ENCODE results near the gene SGCE. TPM values are rescaled to one million over a fixed set of nuclear protein-coding genes. Genes with fewer than 3 reads are reported as not detected.

SGCE gene
- total and polyA plus RNA-seq, 7 experiments from 2014 or later, result 0.08 to 0.78 (median 0.19) TPM; not detected in 2

GRCh38 chr7:94658826-94659225 lies 2.9 kb upstream of the SGCE start:
- no peak overlapping the region for H3K4me3 Mint-ChIP-seq
- peaks cover 0 to 13% (median 0%) of the 10 kb centered on the region in 11 donors for H3K9me3 Mint-ChIP-seq
- H3K4me1 Mint-ChIP-seq, result peaks cover 8 to 24% (median 17%) of the 10 kb centered on the region in 7 donors
- intact Hi-C loops (cut with micrococcal nuclease), result loop anchor here (1.0 to 10.0 kb wide), 11 partner anchors 149 to 1827 kb away; partner anchors contain the start of genes BET1 (in 2 of the 2), PON2 (in 1 of the 2), SAMD9 (in 1 of the 2) and SLC25A13 (in 1 of the 2)
- no peak overlapping the region for H3K27ac Mint-ChIP-seq
- ATAC-seq, result no peak
- DNase-seq, result no peak
- Histone ChIP-seq H3K4me3 (ENCODE audit: low read length) (no peak overlapping the region), H3K36me3 (ENCODE audit: control insufficient read depth in 2 of 3, insufficient read depth in 3 of 3, low read length in 3 of 3) (no peaks in the 10 kb centered on the region), H3K9me3 (ENCODE audit: control insufficient read depth in 2 of 3, low read length in 3 of 3) (no peaks in the 10 kb centered on the region), H3K27me3 (ENCODE audit: control insufficient read depth in 2 of 2, insufficient read depth in 2 of 2, low read length in 2 of 2) (peaks cover 11 to 17% of the 10 kb centered on the region in 2 donors), H3K27ac (ENCODE audit: low read depth, low read length) (no peak overlapping the region), H3K4me1 (ENCODE audit: control insufficient read depth in 2 of 2, insufficient read depth in 2 of 2, low read length in 2 of 2) (peaks cover 15 to 16% of the 10 kb centered on the region in 2 donors)
- POLR2A ChIA-PET, result interaction anchor here (0.6 to 1.2 kb wide), 2 partner anchors 149 to 330 kb away, joined by 3 read pairs; partner anchors contain the start of gene CASD1
- H3K36me3 Mint-ChIP-seq, result no peaks in the 10 kb centered on the region
- CTCF ChIA-PET, result interaction anchor here (0.5 kb wide), 1 partner anchor 1413 kb away, joined by 3 read pairs; no protein-coding TSS in a partner anchor
- H3K27me3 Mint-ChIP-seq, result peaks cover 17 to 23% (median 18%) of the 10 kb centered on the region in 5 donors

- peaks cover 15 to 16% of the 10 kb centered on the region in 2 donors for H3K4me1 ChIP-seq (ENCODE audit: control insufficient read depth in 2 of 2, insufficient read depth in 2 of 2, low read length in 2 of 2)
- intact Hi-C loops (cut with micrococcal nuclease), result loop anchor here (1.0 to 10.0 kb wide), 12 partner anchors 148 to 1826 kb away; partner anchors contain the start of genes BET1 (in 2 of the 2), COL1A2 (in 1 of the 2), PON2 (in 1 of the 2) and SAMD9 (in 1 of the 2)
- DNase-seq, result peak; percentile 83 to 97 (median 95)
- H3K9me3 ChIP-seq (ENCODE audit: control insufficient read depth in 2 of 3, low read length in 3 of 3), result no peaks in the 10 kb centered on the region
- Mint-ChIP-seq H3K27ac (peak overlapping the region in 6 of 9 donors; percentile 17 to 84 (median 54)), H3K27me3 (peaks cover 11 to 28% (median 23%) of the 10 kb centered on the region in 5 donors), H3K9me3 (peaks cover 0 to 13% (median 0%) of the 10 kb centered on the region in 11 donors), H3K36me3 (no peaks in the 10 kb centered on the region), H3K4me1 (peaks cover 8 to 24% (median 17%) of the 10 kb centered on the region in 7 donors), H3K4me3 (peak overlapping the region; percentile 83 to 91 (median 88))
- no peaks in the 10 kb centered on the region for H3K36me3 ChIP-seq (ENCODE audit: control insufficient read depth in 2 of 3, insufficient read depth in 3 of 3, low read length in 3 of 3)
- no peak overlapping the region for H3K27ac ChIP-seq (ENCODE audit: low read depth, low read length)
- peaks cover 14 to 21% of the 10 kb centered on the region in 2 donors for H3K27me3 ChIP-seq (ENCODE audit: control insufficient read depth in 2 of 2, insufficient read depth in 2 of 2, low read length in 2 of 2)
- ATAC-seq, result peak; percentile 88
- POLR2A ChIA-PET, result interaction anchor here (0.6 to 1.3 kb wide), 3 partner anchors 330 to 1540 kb away, joined by 3 read pairs; partner anchors contain the start of gene SAMD9
- CTCF ChIA-PET, result no interaction called here
- peak overlapping the region; percentile 85 for H3K4me3 ChIP-seq (ENCODE audit: low read length)
Observed at GRCh38 chr7:94657771-94658693, 2.1 kb upstream of the SGCE start.

- H3K4me3 ChIP-seq (ENCODE audit: low read length), result peak overlapping the region; percentile 85
- CTCF ChIA-PET, result interaction anchor here (0.6 kb wide), 1 partner anchor 520 kb away, joined by 3 read pairs; no protein-coding TSS in a partner anchor
- peak in 7 of 9 donors; percentile 25 to 53 (median 39) for DNase-seq
- POLR2A ChIA-PET, result interaction anchor here (0.6 to 1.3 kb wide), 2 partner anchors 1511 to 1540 kb away, joined by 3 read pairs; partner anchors contain the start of gene SAMD9
- peaks cover 14 to 29% of the 10 kb centered on the region in 2 donors for H3K27me3 ChIP-seq (ENCODE audit: control insufficient read depth in 2 of 2, insufficient read depth in 2 of 2, low read length in 2 of 2)
- Mint-ChIP-seq H3K27me3 (peaks cover 13 to 31% (median 28%) of the 10 kb centered on the region in 5 donors), H3K9me3 (peaks cover 0 to 13% (median 0%) of the 10 kb centered on the region in 11 donors), H3K4me3 (peak overlapping the region; percentile 83 to 91 (median 88)), H3K36me3 (no peaks in the 10 kb centered on the region), H3K27ac (peak overlapping the region in 6 of 9 donors; percentile 66 to 90 (median 78)), H3K4me1 (peaks cover 8 to 24% (median 17%) of the 10 kb centered on the region in 7 donors)
- peaks cover 15 to 16% of the 10 kb centered on the region in 2 donors for H3K4me1 ChIP-seq (ENCODE audit: control insufficient read depth in 2 of 2, insufficient read depth in 2 of 2, low read length in 2 of 2)
- no peaks in the 10 kb centered on the region for H3K9me3 ChIP-seq (ENCODE audit: control insufficient read depth in 2 of 3, low read length in 3 of 3)
- no peaks in the 10 kb centered on the region for H3K36me3 ChIP-seq (ENCODE audit: control insufficient read depth in 2 of 3, insufficient read depth in 3 of 3, low read length in 3 of 3)
- ATAC-seq, result no peak
- intact Hi-C loops (cut with micrococcal nuclease), result loop anchor here (2.0 to 10.0 kb wide), 8 partner anchors 212 to 1825 kb away; partner anchors contain the start of genes BET1 (in 1 of the 2), COL1A2 (in 1 of the 2), PON2 (in 1 of the 2) and SAMD9 (in 1 of the 2)
- H3K27ac ChIP-seq (ENCODE audit: low read depth, low read length), result no peak overlapping the region
Observed at GRCh38 chr7:94656925-94657731, 1.2 kb upstream of the SGCE start.

GRCh38 chr7:94656658-94656924 lies 658 bp upstream of the SGCE start:
- intact Hi-C loops (cut with micrococcal nuclease), result loop anchor here (2.0 to 10.0 kb wide), 8 partner anchors 212 to 1824 kb away; partner anchors contain the start of genes BET1 (in 1 of the 2), COL1A2 (in 1 of the 2), PON2 (in 1 of the 2) and SAMD9 (in 1 of the 2)
- POLR2A ChIA-PET, result no interaction called here
- peaks cover 15 to 16% of the 10 kb centered on the region in 2 donors for H3K4me1 ChIP-seq (ENCODE audit: control insufficient read depth in 2 of 2, insufficient read depth in 2 of 2, low read length in 2 of 2)
- Mint-ChIP-seq H3K27me3 (peaks cover 19 to 36% (median 33%) of the 10 kb centered on the region in 5 donors), H3K4me3 (peak overlapping the region; percentile 83 to 91 (median 88)), H3K36me3 (no peaks in the 10 kb centered on the region), H3K27ac (peak overlapping the region in 6 of 9 donors; percentile 66 to 90 (median 78)), H3K4me1 (peaks cover 8 to 24% (median 17%) of the 10 kb centered on the region in 7 donors), H3K9me3 (peaks cover 0 to 13% (median 0%) of the 10 kb centered on the region in 11 donors)
- H3K27me3 ChIP-seq (ENCODE audit: control insufficient read depth in 2 of 2, insufficient read depth in 2 of 2, low read length in 2 of 2), result peaks cover 14 to 32% of the 10 kb centered on the region in 2 donors
- no peak for ATAC-seq
- DNase-seq, result no peak
- CTCF ChIA-PET, result no interaction called here
- peak overlapping the region; percentile 85 for H3K4me3 ChIP-seq (ENCODE audit: low read length)
- no peaks in the 10 kb centered on the region for H3K36me3 ChIP-seq (ENCODE audit: control insufficient read depth in 2 of 3, insufficient read depth in 3 of 3, low read length in 3 of 3)
- no peak overlapping the region for H3K27ac ChIP-seq (ENCODE audit: low read depth, low read length)
- H3K9me3 ChIP-seq (ENCODE audit: control insufficient read depth in 2 of 3, low read length in 3 of 3), result no peaks in the 10 kb centered on the region

- Mint-ChIP-seq H3K27me3 (peaks cover 32 to 49% (median 44%) of the 10 kb centered on the region in 5 donors), H3K4me3 (peak overlapping the region; percentile 32 to 89 (median 70)), H3K27ac (no peak overlapping the region), H3K36me3 (no peaks in the 10 kb centered on the region), H3K4me1 (peaks cover 8 to 24% (median 17%) of the 10 kb centered on the region in 7 donors), H3K9me3 (peaks cover 0 to 13% (median 0%) of the 10 kb centered on the region in 11 donors)
- POLR2A ChIA-PET, result no interaction called here
- H3K36me3 ChIP-seq (ENCODE audit: control insufficient read depth in 2 of 3, insufficient read depth in 3 of 3, low read length in 3 of 3), result no peaks in the 10 kb centered on the region
- intact Hi-C loops (cut with micrococcal nuclease), result loop anchor here (5.0 to 10.0 kb wide), 7 partner anchors 210 to 1823 kb away; partner anchors contain the start of genes BET1 (in 1 of the 2), PON2 (in 1 of the 2), SAMD9 (in 1 of the 2) and SLC25A13 (in 1 of the 2)
- no peak overlapping the region for H3K27ac ChIP-seq (ENCODE audit: low read depth, low read length)
- ATAC-seq, result no peak
- H3K9me3 ChIP-seq (ENCODE audit: control insufficient read depth in 2 of 3, low read length in 3 of 3), result no peaks in the 10 kb centered on the region
- DNase-seq, result peak in 3 of 9 donors; percentile 4 to 23 (median 4)
- H3K4me3 ChIP-seq (ENCODE audit: low read length), result peak overlapping the region; percentile 44
- H3K4me1 ChIP-seq (ENCODE audit: control insufficient read depth in 2 of 2, insufficient read depth in 2 of 2, low read length in 2 of 2), result peaks cover 15 to 16% of the 10 kb centered on the region in 2 donors
- H3K27me3 ChIP-seq (ENCODE audit: control insufficient read depth in 2 of 2, insufficient read depth in 2 of 2, low read length in 2 of 2), result peaks cover 14 to 32% of the 10 kb centered on the region in 2 donors
- CTCF ChIA-PET, result no interaction called here
Observed at GRCh38 chr7:94655126-94655847, 646 bp downstream of the SGCE start.

Data from naive thymus-derived CD4-positive, alpha-beta T cell (primary cell).